HG02610 (cell line): Measurements from ENCODE around the gene GRM2.
"Not testable (repeated sequence)": the region's sequence is repeated elsewhere in the genome, so short reads cannot be mapped to it uniquely, and the experiment has no call there.

Experiments
- ATAC-seq: cut with Tn5 transposase; IDR thresholded peaks from one replicate; pipeline ENCODE4 v1.9.1; 2021; ENCODE audit warnings: mild to moderate bottlenecking, moderate library complexity; ENCODE audit not compliant: unreplicated experiment

The GRM2 gene

GRCh38 chr3:51720292-51721061 is 13.6 kb downstream of the GRM2 start:
- no peak for ATAC-seq

- no peak for ATAC-seq
Measured at GRCh38 chr3:51721062-51721745, 14.3 kb downstream of the GRM2 start.

GRCh38 chr3:51722362-51722761 is 15.5 kb downstream of the GRM2 start:
- ATAC-seq, result no peak

GRCh38 chr3:51727500-51727899 is 20.6 kb downstream of the GRM2 start:
- no peak for ATAC-seq

- no peak for ATAC-seq
Measured at GRCh38 chr3:51729042-51729633, 22.3 kb downstream of the GRM2 start.

GRCh38 chr3:51733859-51734571 is 27.1 kb downstream of the GRM2 start:
- ATAC-seq, result no peak

GRCh38 chr3:51734572-51734907 is 27.7 kb downstream of the GRM2 start:
- ATAC-seq, result no peak

GRCh38 chr3:51735039-51735438 is 28.2 kb downstream of the GRM2 start:
- ATAC-seq, result no peak

- ATAC-seq, result no peak
Measured at GRCh38 chr3:51735950-51736349, 29.1 kb downstream of the GRM2 start.

- no peak for ATAC-seq
Measured at GRCh38 chr3:51739110-51739509, 32.2 kb downstream of the GRM2 start.

GRCh38 chr3:51742320-51742719 is 35.5 kb downstream of the GRM2 start:
- not testable (repeated sequence) for ATAC-seq

GRCh38 chr3:51742978-51743377 is 36.1 kb downstream of the GRM2 start:
- not testable (repeated sequence) for ATAC-seq

GRCh38 chr3:51747840-51748239 is 41.0 kb downstream of the GRM2 start:
- no peak for ATAC-seq

- ATAC-seq, result no peak
Measured at GRCh38 chr3:51748327-51748726, 41.5 kb downstream of the GRM2 start.

GRCh38 chr3:51750878-51751277 is 44.0 kb downstream of the GRM2 start:
- ATAC-seq, result no peak

- no peak for ATAC-seq
Measured at GRCh38 chr3:51751287-51751686, 44.4 kb downstream of the GRM2 start.

GRCh38 chr3:51753763-51754750 is 47.2 kb downstream of the GRM2 start:
- not testable (repeated sequence) for ATAC-seq

- no peak for ATAC-seq
Measured at GRCh38 chr3:51759203-51759602, 52.3 kb downstream of the GRM2 start.
